Transverse colon (tissue), 3 donors: ENCODE results near the gene CRISPLD2.

Experiments used
- POLR2A ChIP-seq: fragments of 450-650 bp; IDR thresholded peaks from one replicate; pipeline ENCODE4 v1.6.1; 2016; ENCODE audit warnings: antibody characterized with exemption, mild to moderate bottlenecking, moderate library complexity
- TF ChIP-seq, protein P1 (sequence below), 5 experiments: fragments of 200-600 bp in 3 of 5; fragments of 450-650 bp in 2 of 5; sonication (generic) in 3 of 5; IDR thresholded peaks; 1 replicate in 2 of 5; 2 replicates in 3 of 5; pipeline ENCODE4 v1.5.1; 2016 to 2017; ENCODE audit warnings: antibody characterized with exemption in 5 of 5, inconsistent platforms in 3 of 5, mild to moderate bottlenecking in 2 of 5, moderate library complexity in 1 of 5

DNA sequence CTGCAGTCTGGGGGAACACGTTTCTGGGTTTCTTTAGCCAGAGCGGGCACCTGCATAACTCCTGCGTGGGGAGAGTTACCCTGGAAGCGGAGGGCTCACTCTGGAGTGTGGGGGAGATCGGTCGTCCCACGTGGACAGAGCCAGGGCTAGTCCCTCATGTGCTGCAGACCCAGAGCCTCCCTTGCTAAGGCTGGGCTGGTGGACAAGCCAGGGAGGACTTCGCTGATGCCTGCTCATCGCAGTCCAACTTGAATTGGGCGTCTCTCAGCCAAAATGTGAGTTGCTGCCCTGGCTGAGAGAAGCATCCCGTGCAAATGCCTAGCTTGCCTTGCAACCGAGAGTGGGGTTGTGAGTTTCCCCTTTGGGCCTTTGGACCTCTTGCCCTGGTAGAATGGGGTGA is 986 bp downstream of the CRISPLD2 start:
- TF ChIP-seq, protein P1, sequence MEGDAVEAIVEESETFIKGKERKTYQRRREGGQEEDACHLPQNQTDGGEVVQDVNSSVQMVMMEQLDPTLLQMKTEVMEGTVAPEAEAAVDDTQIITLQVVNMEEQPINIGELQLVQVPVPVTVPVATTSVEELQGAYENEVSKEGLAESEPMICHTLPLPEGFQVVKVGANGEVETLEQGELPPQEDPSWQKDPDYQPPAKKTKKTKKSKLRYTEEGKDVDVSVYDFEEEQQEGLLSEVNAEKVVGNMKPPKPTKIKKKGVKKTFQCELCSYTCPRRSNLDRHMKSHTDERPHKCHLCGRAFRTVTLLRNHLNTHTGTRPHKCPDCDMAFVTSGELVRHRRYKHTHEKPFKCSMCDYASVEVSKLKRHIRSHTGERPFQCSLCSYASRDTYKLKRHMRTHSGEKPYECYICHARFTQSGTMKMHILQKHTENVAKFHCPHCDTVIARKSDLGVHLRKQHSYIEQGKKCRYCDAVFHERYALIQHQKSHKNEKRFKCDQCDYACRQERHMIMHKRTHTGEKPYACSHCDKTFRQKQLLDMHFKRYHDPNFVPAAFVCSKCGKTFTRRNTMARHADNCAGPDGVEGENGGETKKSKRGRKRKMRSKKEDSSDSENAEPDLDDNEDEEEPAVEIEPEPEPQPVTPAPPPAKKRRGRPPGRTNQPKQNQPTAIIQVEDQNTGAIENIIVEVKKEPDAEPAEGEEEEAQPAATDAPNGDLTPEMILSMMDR (IDR thresholded peaks at IDR 0.05): no peak
- no peak for TF ChIP-seq POLR2A
